B cell (primary cell): Measurements from ENCODE around the gene JAK1. TPM values are rescaled to one million over a fixed set of nuclear protein-coding genes. Genes with fewer than 3 reads are reported as not detected.

Experiments
- ATAC-seq: fragments of 200-7000 bp; cut with Tn5 transposase; one replicate; pipeline ENCODE4 v1.10.0; 2021; ENCODE audit warnings: low read depth, mild to moderate bottlenecking, moderate number of reproducible peaks, moderate library complexity
- CTCF ChIA-PET: fragments of 350-600 bp; sonication (Branson Sonifier 250); formaldehyde crosslinking; loops from one replicate; lab custom pipeline; 2021; ENCODE audit warnings: antibody characterized with exemption, inconsistent platforms; lab: Charles Lee
- POLR2A ChIA-PET: fragments of 350-600 bp; sonication (Branson Sonifier 250); formaldehyde crosslinking; loops from one replicate; lab custom pipeline; 2021; ENCODE audit warnings: antibody characterized with exemption; lab: Charles Lee
- DNase-seq: peaks from one replicate; pipeline ENCODE4 v3.0.0; 2013
- H2AFZ ChIP-seq: 2 replicates; pipeline ENCODE4 v1.6.1; 2012; ENCODE audit warnings: mild to moderate bottlenecking, low read depth, low read length; ENCODE audit not compliant: insufficient read depth, poor library complexity, severe bottlenecking
- H3K27ac ChIP-seq, 2 donors: 1 replicate in 1 of 2; 2 replicates in 1 of 2; pipeline ENCODE4 v1.5.1; 2012 to 2013; ENCODE audit warnings: low read length in 2 of 2, mild to moderate bottlenecking in 2 of 2, moderate library complexity in 1 of 2
- H3K27me3 ChIP-seq, 4 experiments: fragments of 200-600 bp in 1 of 4; sonication (generic) in 1 of 4; replicated peaks in 1 of 4; 1 replicate in 2 of 4; 2 replicates in 2 of 4; pipeline versions ENCODE4 v1.6.1 to v1.7.0; 2013 to 2016; ENCODE audit warnings: low read length in 3 of 4, mild to moderate bottlenecking in 2 of 4, mixed read lengths in 1 of 4, moderate library complexity in 1 of 4; ENCODE audit not compliant: insufficient read depth in 4 of 4, control insufficient read depth in 3 of 4; ENCODE audit errors: control extremely low read depth in 1 of 4
- H3K36me3 ChIP-seq, 2 experiments: replicated peaks in 1 of 2; 1 replicate in 1 of 2; 2 replicates in 1 of 2; pipeline versions ENCODE4 v1.6.1 to v1.7.1; 2013; ENCODE audit warnings: low read length in 1 of 2; ENCODE audit not compliant: insufficient read depth in 2 of 2, control insufficient read depth in 1 of 2; ENCODE audit errors: control extremely low read depth in 1 of 2, extremely low read depth in 1 of 2
- H3K4me1 ChIP-seq, 2 donors: fragments of 200-600 bp in 1 of 2; sonication (generic) in 1 of 2; 1 replicate in 1 of 2; 2 replicates in 1 of 2; pipeline versions ENCODE4 v1.5.1 to v1.6.1; 2013 to 2017; ENCODE audit warnings: low read length in 2 of 2; ENCODE audit not compliant: control insufficient read depth in 2 of 2, insufficient read depth in 2 of 2
- H3K4me2 ChIP-seq: replicated peaks from 2 replicates; pipeline ENCODE3; 2012; ENCODE audit warnings: mild to moderate bottlenecking, low read depth, low read length; ENCODE audit not compliant: poor library complexity, severe bottlenecking
- H3K4me3 ChIP-seq, 5 experiments: fragments of 200-600 bp in 1 of 5; sonication (generic) in 1 of 5; 1 replicate in 3 of 5; 2 replicates in 2 of 5; pipeline versions ENCODE4 v1.5.1 to v1.7.0; 2011 to 2016; ENCODE audit warnings: low read length in 4 of 5, mild to moderate bottlenecking in 4 of 5, low read depth in 2 of 5, control low read depth in 1 of 5, moderate library complexity in 1 of 5; ENCODE audit not compliant: insufficient read depth in 1 of 5; ENCODE audit errors: control extremely low read depth in 1 of 5, extremely low read depth in 1 of 5
- H3K79me2 ChIP-seq: fragments of 200-600 bp; sonication (generic); one replicate; pipeline ENCODE4 v1.6.0; 2016; ENCODE audit warnings: low read length; ENCODE audit not compliant: control insufficient read depth, insufficient read depth
- H3K9ac ChIP-seq: fragments of 200-600 bp; sonication (generic); 2 replicates; pipeline ENCODE4 v1.6.1; 2017; ENCODE audit warnings: mild to moderate bottlenecking, low read length, moderate library complexity
- H3K9me3 ChIP-seq, 3 donors: one replicate each; pipeline versions ENCODE4 v1.6.1 to v1.7.1; 2013; ENCODE audit warnings: low read length in 2 of 3; ENCODE audit not compliant: control insufficient read depth in 2 of 3, insufficient read depth in 1 of 3; ENCODE audit errors: control extremely low read depth in 1 of 3
- H4K20me1 ChIP-seq: 2 replicates; pipeline ENCODE4 v1.6.0; 2012; ENCODE audit warnings: mild to moderate bottlenecking, low read length; ENCODE audit not compliant: insufficient read depth, control insufficient read depth, poor library complexity, severe bottlenecking
- H3K27ac Mint-ChIP-seq: one replicate; pipeline ENCODE4 v1.8.0; 2021; ENCODE audit warnings: mixed read lengths
- H3K27me3 Mint-ChIP-seq: one replicate; pipeline ENCODE4 v1.8.0; 2021; ENCODE audit warnings: mixed read lengths
- H3K4me1 Mint-ChIP-seq: one replicate; pipeline ENCODE4 v1.8.0; 2021; ENCODE audit warnings: mixed read lengths
- H3K4me3 Mint-ChIP-seq: one replicate; pipeline ENCODE4 v1.8.0; 2021; ENCODE audit warnings: mixed read lengths
- H3K9me3 Mint-ChIP-seq: one replicate; pipeline ENCODE4 v1.8.0; 2022; ENCODE audit warnings: mixed read lengths; ENCODE audit not compliant: insufficient read depth
- EZH2 ChIP-seq: IDR thresholded peaks from 2 replicates; pipeline ENCODE4 v1.6.1; 2012; ENCODE audit warnings: borderline replicate concordance, low read depth, mild to moderate bottlenecking, moderate library complexity, low read length; ENCODE audit not compliant: insufficient read depth, poor library complexity, severe bottlenecking
- WGBS: methylation state at CpG from one replicate; pipeline ENCODE4 v1.1.5; 2013; ENCODE audit warnings: missing lambda C conversion rate; ENCODE audit not compliant: insufficient coverage; 5-methylcytosine and 5-hydroxymethylcytosine counted together
- intact Hi-C: fragments of 100-400 bp; cut with micrococcal nuclease; formaldehyde crosslinking; loops from one replicate; pipeline ENCODE4 v1.10.0; 2022
- polyA plus RNA-seq: library from polyadenylated mRNA; depleted of rRNA; stranded (reverse); fragments of >200 nt; gene quantifications from 2 replicates; pipeline ENCODE4 v1.2.3, GENCODE V29; 2012
- total RNA-seq, 2 donors: library from RNA; stranded (reverse); fragments of 120-200 nt in 1 of 2; gene quantifications; 1 replicate in 1 of 2; 2 replicates in 1 of 2; pipeline versions ENCODE4 v1.2.3 to v1.2.4, GENCODE V29; 2013 to 2022
- TF ChIP-seq, protein P1 (sequence below): fragments of 200-600 bp; IDR thresholded peaks from one replicate; pipeline ENCODE4 v1.8.0; 2022; ENCODE audit warnings: antibody characterized with exemption, mild to moderate bottlenecking

The JAK1 gene
- total and polyA plus RNA-seq, 2 donors (not counting 1 experiment from before 2014, with no cell fraction given), result 99.0 to 244 TPM

DNA sequence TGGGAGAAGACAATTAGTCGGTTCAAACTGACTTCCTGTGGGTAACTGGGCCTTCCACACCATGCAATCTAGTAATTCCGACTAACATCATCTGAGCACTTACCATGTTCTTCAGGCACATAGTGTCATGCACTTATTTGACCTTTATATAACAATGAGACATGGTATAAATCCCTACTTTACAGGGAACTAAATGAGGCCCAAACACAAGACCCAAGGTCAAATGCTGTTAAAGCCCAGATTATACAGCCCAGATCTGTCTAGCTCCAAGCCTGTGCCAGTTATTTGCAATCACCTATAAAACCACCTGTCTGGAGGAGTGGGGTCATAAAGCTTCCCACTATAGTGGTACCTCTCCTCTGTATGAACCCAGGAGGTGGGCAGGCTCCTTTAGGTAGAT, 40.8 kb downstream of the JAK1 start:
- Histone ChIP-seq H3K4me3 (no peak overlapping the region), H3K4me1 (peaks cover 64 to 77% of the 10 kb centered on the region in 2 donors), H3K9ac (no peak overlapping the region), H3K27ac (no peak overlapping the region), H3K36me3 (peaks cover 0 to 9% of the 10 kb centered on the region in 2 experiments), H3K27me3 (no peaks in the 10 kb centered on the region), H4K20me1 (peaks cover 86% of the 10 kb centered on the region), H3K9me3 (no peaks in the 10 kb centered on the region), H2AFZ (no peak overlapping the region), H3K79me2 (peaks cover 100% of the 10 kb centered on the region), H3K4me2 (no peak overlapping the region)
- ATAC-seq (no peak), DNase-seq (no peak)
- intact Hi-C loops, result loop anchor here (5.0 kb wide), 1 partner anchor 37 kb away; no protein-coding TSS in a partner anchor
- H3K27ac Mint-ChIP-seq, result no peak overlapping the region
- ChIA-PET CTCF (no interaction called here), POLR2A (no interaction called here)
- peak overlapping the region; percentile 2 for H3K4me3 Mint-ChIP-seq
- H3K9me3 Mint-ChIP-seq, result no peaks in the 10 kb centered on the region
- TF ChIP-seq EZH2, result no peak
- TF ChIP-seq, protein P1, sequence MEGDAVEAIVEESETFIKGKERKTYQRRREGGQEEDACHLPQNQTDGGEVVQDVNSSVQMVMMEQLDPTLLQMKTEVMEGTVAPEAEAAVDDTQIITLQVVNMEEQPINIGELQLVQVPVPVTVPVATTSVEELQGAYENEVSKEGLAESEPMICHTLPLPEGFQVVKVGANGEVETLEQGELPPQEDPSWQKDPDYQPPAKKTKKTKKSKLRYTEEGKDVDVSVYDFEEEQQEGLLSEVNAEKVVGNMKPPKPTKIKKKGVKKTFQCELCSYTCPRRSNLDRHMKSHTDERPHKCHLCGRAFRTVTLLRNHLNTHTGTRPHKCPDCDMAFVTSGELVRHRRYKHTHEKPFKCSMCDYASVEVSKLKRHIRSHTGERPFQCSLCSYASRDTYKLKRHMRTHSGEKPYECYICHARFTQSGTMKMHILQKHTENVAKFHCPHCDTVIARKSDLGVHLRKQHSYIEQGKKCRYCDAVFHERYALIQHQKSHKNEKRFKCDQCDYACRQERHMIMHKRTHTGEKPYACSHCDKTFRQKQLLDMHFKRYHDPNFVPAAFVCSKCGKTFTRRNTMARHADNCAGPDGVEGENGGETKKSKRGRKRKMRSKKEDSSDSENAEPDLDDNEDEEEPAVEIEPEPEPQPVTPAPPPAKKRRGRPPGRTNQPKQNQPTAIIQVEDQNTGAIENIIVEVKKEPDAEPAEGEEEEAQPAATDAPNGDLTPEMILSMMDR, result no peak
- peaks cover 96% of the 10 kb centered on the region for H3K4me1 Mint-ChIP-seq
- H3K27me3 Mint-ChIP-seq, result no peaks in the 10 kb centered on the region
- 86% methylated on average over 2 of the region's 2 CpGs for WGBS

DNA sequence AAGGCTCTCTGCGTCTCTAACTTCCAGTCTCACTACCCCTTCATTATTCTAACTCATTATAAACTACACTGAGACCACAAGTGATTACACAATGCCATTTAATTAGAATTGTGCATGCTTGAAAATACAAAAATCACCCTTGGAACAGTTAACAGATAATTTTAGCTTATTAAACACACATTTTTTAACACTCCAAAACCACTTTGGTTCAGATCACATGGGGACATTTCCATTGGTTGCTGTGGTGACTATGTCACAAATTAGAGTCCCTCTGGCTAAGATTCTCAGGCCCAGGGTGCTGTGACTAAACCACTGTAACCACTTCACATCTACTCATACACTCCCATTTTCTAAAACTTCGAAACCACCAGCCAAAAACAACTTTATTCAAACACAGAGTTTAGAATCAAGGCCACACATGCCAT, 43.0 kb downstream of the JAK1 start:
- H3K27me3 ChIP-seq, result no peaks in the 10 kb centered on the region
- DNase-seq, result no peak
- CTCF ChIA-PET, result interaction anchor here (0.7 kb wide), 1 partner anchor 97 kb away, joined by 3 read pairs; no protein-coding TSS in a partner anchor
- ATAC-seq, result no peak
- H3K4me3 ChIP-seq, result no peak overlapping the region
- H3K4me2 ChIP-seq, result peak overlapping the region; percentile 15
- POLR2A ChIA-PET, result no interaction called here
- H3K79me2 ChIP-seq, result peaks cover 97% of the 10 kb centered on the region
- Mint-ChIP-seq H3K27me3 (no peaks in the 10 kb centered on the region), H3K9me3 (no peaks in the 10 kb centered on the region), H3K4me1 (peaks cover 95% of the 10 kb centered on the region), H3K4me3 (peak overlapping the region; percentile 57), H3K27ac (peak overlapping the region; percentile 32)
- peaks cover 60 to 71% of the 10 kb centered on the region in 2 donors for H3K4me1 ChIP-seq
- intact Hi-C loops, result no loop called here
- TF ChIP-seq, protein P1, result no peak
- no peak for TF ChIP-seq EZH2
- no peak overlapping the region for H2AFZ ChIP-seq
- H3K9me3 ChIP-seq, result no peaks in the 10 kb centered on the region
- no peak overlapping the region for H3K27ac ChIP-seq
- H3K36me3 ChIP-seq, result peaks cover 2 to 9% of the 10 kb centered on the region in 2 experiments
- 40% methylated on average over 2 of the region's 2 CpGs for WGBS
- H3K9ac ChIP-seq, result no peak overlapping the region
- peaks cover 89% of the 10 kb centered on the region for H4K20me1 ChIP-seq
